Osteoblast (primary cell): ENCODE results near the gene PSPC1. TPM values are rescaled to one million over a fixed set of nuclear protein-coding genes. Genes with fewer than 3 reads are reported as not detected.
"Not testable (repeated sequence)": the region's sequence is repeated elsewhere in the genome, so short reads cannot be mapped to it uniquely, and the experiment has no call there.

Experiments used
- DNase-seq: peaks from one replicate; pipeline ENCODE4 v3.0.0; 2011; ENCODE audit warnings: low spot score, mixed read lengths; ENCODE audit not compliant: insufficient read length; ENCODE audit errors: missing footprints
- H2AFZ ChIP-seq: 2 replicates; pipeline ENCODE4 v1.6.0; 2011; ENCODE audit warnings: mild to moderate bottlenecking, low read length
- H3K27ac ChIP-seq: 2 replicates; pipeline ENCODE4 v1.5.1; 2011; ENCODE audit warnings: mild to moderate bottlenecking, low read depth, low read length, moderate library complexity
- H3K27me3 ChIP-seq: 2 replicates; pipeline ENCODE4 v1.6.0; 2012; ENCODE audit warnings: mild to moderate bottlenecking, control low read depth, inconsistent platforms, low read length, moderate library complexity; ENCODE audit not compliant: insufficient read depth
- H3K36me3 ChIP-seq: 2 replicates; pipeline ENCODE4 v1.5.1; 2011; ENCODE audit warnings: mild to moderate bottlenecking, low read length, control low read depth, moderate library complexity; ENCODE audit not compliant: insufficient read depth
- H3K4me1 ChIP-seq: 2 replicates; pipeline ENCODE4 v1.5.1; 2011; ENCODE audit warnings: mild to moderate bottlenecking, low read length, control low read depth, moderate library complexity; ENCODE audit not compliant: insufficient read depth
- H3K4me2 ChIP-seq: 2 replicates; pipeline ENCODE4 v1.6.0; 2011; ENCODE audit warnings: mild to moderate bottlenecking, low read length; ENCODE audit not compliant: insufficient read depth
- H3K4me3 ChIP-seq: fragments of 200-600 bp; sonication (generic); 3 replicates; pipeline ENCODE4 v1.5.1; 2012; ENCODE audit warnings: mild to moderate bottlenecking, low read length, inconsistent platforms; ENCODE audit not compliant: insufficient read depth
- H3K79me2 ChIP-seq: 2 replicates; pipeline ENCODE4 v1.6.0; 2012; ENCODE audit warnings: mild to moderate bottlenecking, low read length, control low read depth, inconsistent platforms; ENCODE audit not compliant: insufficient read depth
- H3K9me3 ChIP-seq: 2 replicates; pipeline ENCODE4 v1.5.1; 2011; ENCODE audit warnings: low read depth, low read length, control low read depth
- H4K20me1 ChIP-seq: 2 replicates; pipeline ENCODE4 v1.6.0; 2012; ENCODE audit warnings: mild to moderate bottlenecking, low read length, control low read depth; ENCODE audit not compliant: insufficient read depth
- CTCF ChIP-seq: IDR thresholded peaks from 2 replicates; pipeline ENCODE4 v1.5.1; 2011; ENCODE audit warnings: mild to moderate bottlenecking, low read depth, low read length, moderate library complexity; ENCODE audit errors: extremely low read depth
- total RNA-seq: library from RNA; depleted of rRNA; stranded (reverse); fragments of >200 nt; gene quantifications from 2 replicates; pipeline ENCODE4 v1.2.3, GENCODE V29; 2012

The PSPC1 gene
- total RNA-seq, result 56.6 and 59.0 TPM in 2 replicates

GRCh38 chr13:19782727-19783682 is at the start of gene PSPC1:
Gene PSPC1 (minus strand): TSS chr13:19782945. CDS start chr13:19782757, 188 bp downstream.
- not testable (repeated sequence) for H3K36me3 ChIP-seq, H3K9me3 ChIP-seq, H3K4me1 ChIP-seq, H3K27me3 ChIP-seq
- Histone ChIP-seq H3K79me2 (peaks cover 22% of the 10 kb centered on the region), H3K4me3 (peak within 1 kb of the TSS; percentile 99), H4K20me1 (peaks cover 11% of the 10 kb centered on the region), H3K27ac (peak within 1 kb of the TSS; percentile 93), H3K4me2 (peak within 1 kb of the TSS; percentile 92), H2AFZ (peak within 1 kb of the TSS; percentile 94)
- peak; percentile 100 for DNase-seq

- TF ChIP-seq CTCF, result no peak
- H3K79me2 ChIP-seq, result no peaks in the 10 kb centered on the region
- H3K4me2 ChIP-seq, result no peak overlapping the region
- H3K4me1 ChIP-seq, result no peaks in the 10 kb centered on the region
- H4K20me1 ChIP-seq, result peaks cover 10% of the 10 kb centered on the region
- no peak overlapping the region for H3K27ac ChIP-seq
- H3K36me3 ChIP-seq, result peaks cover 30% of the 10 kb centered on the region
- H3K9me3 ChIP-seq, result no peaks in the 10 kb centered on the region
- H3K4me3 ChIP-seq, result no peak overlapping the region
- no peak overlapping the region for H2AFZ ChIP-seq
- no peaks in the 10 kb centered on the region for H3K27me3 ChIP-seq
- no peak for DNase-seq
These were observed 39.9 kb upstream of the PSPC1 start for GRCh38 chr13:19822673-19823072.

GRCh38 chr13:19818223-19818842 is 35.6 kb upstream of the PSPC1 start:
- no peak overlapping the region for H2AFZ ChIP-seq
- H3K27me3 ChIP-seq, result no peaks in the 10 kb centered on the region
- peaks cover 13% of the 10 kb centered on the region for H4K20me1 ChIP-seq
- no peaks in the 10 kb centered on the region for H3K9me3 ChIP-seq
- H3K36me3 ChIP-seq, result peaks cover 22% of the 10 kb centered on the region
- H3K79me2 ChIP-seq, result no peaks in the 10 kb centered on the region
- peak; percentile 69 for DNase-seq
- H3K4me2 ChIP-seq, result no peak overlapping the region
- TF ChIP-seq CTCF, result peak; percentile 32
- no peaks in the 10 kb centered on the region for H3K4me1 ChIP-seq
- no peak overlapping the region for H3K27ac ChIP-seq
- no peak overlapping the region for H3K4me3 ChIP-seq

- H4K20me1 ChIP-seq, result peaks cover 13% of the 10 kb centered on the region
- H3K4me3 ChIP-seq, result no peak overlapping the region
- no peak for TF ChIP-seq CTCF
- H3K4me1 ChIP-seq, result no peaks in the 10 kb centered on the region
- no peak for DNase-seq
- peaks cover 22% of the 10 kb centered on the region for H3K36me3 ChIP-seq
- no peaks in the 10 kb centered on the region for H3K9me3 ChIP-seq
- H2AFZ ChIP-seq, result no peak overlapping the region
- no peaks in the 10 kb centered on the region for H3K27me3 ChIP-seq
- H3K4me2 ChIP-seq, result no peak overlapping the region
- H3K27ac ChIP-seq, result no peak overlapping the region
- H3K79me2 ChIP-seq, result no peaks in the 10 kb centered on the region
These were observed 34.9 kb upstream of the PSPC1 start for GRCh38 chr13:19817510-19818158.
